Tibial nerve (tissue), 4 donors: Measurements from ENCODE around the gene TRAPPC3. TPM values are rescaled to one million over a fixed set of nuclear protein-coding genes. Genes with fewer than 3 reads are reported as not detected.
"Not testable (repeated sequence)": the region's sequence is repeated elsewhere in the genome, so short reads cannot be mapped to it uniquely, and the experiment has no call there.

Source experiments
- DNase-seq, 2 donors: peaks; one replicate each; pipeline ENCODE4 v3.0.0-alpha.2; 2019; ENCODE audit warnings: low spot score in 2 of 2
- H3K27ac ChIP-seq, 4 donors: fragments of 200-600 bp; sonication (generic) in 3 of 4; one replicate each; pipeline ENCODE4 v1.5.1; 2017 to 2019; ENCODE audit warnings: mild to moderate bottlenecking in 1 of 4
- H3K27me3 ChIP-seq, 2 donors: fragments of 200-600 bp; sonication (generic) in 1 of 2; one replicate each; pipeline versions ENCODE4 v1.5.1 to v1.6.0; 2017 to 2019
- H3K36me3 ChIP-seq, 3 donors: fragments of 200-600 bp; sonication (generic); one replicate each; pipeline ENCODE4 v1.5.1; 2018 to 2019
- H3K4me1 ChIP-seq, 4 donors: fragments of 200-600 bp; sonication (generic) in 3 of 4; one replicate each; pipeline ENCODE4 v1.5.1; 2017 to 2019
- H3K4me3 ChIP-seq, 4 donors: fragments of 200-600 bp; sonication (generic) in 3 of 4; one replicate each; pipeline ENCODE4 v1.5.1; 2017 to 2019; ENCODE audit warnings: mild to moderate bottlenecking in 1 of 4, moderate library complexity in 1 of 4
- H3K9me3 ChIP-seq, 4 donors: fragments of 200-600 bp; sonication (generic) in 3 of 4; one replicate each; pipeline ENCODE4 v1.5.1; 2017 to 2019
- EP300 ChIP-seq, 2 donors: sonication (generic); formaldehyde crosslinking; IDR thresholded peaks; one replicate each; pipeline ENCODE4 v1.6.1; 2017; ENCODE audit warnings: antibody characterized with exemption in 2 of 2, mild to moderate bottlenecking in 1 of 2
- POLR2A ChIP-seq, 2 donors: fragments of 450-650 bp; IDR thresholded peaks; one replicate each; pipeline ENCODE4 v1.6.1; 2017; ENCODE audit warnings: antibody characterized with exemption in 2 of 2, mild to moderate bottlenecking in 2 of 2, moderate library complexity in 2 of 2
- WGBS, 2 donors: methylation state at CpG; one replicate each; pipeline ENCODE4 v1.1.5; 2018; 5-methylcytosine and 5-hydroxymethylcytosine counted together
- total RNA-seq, 4 donors: library from RNA; depleted of rRNA; stranded (reverse); fragments of >200 nt; gene quantifications; one replicate each; pipeline ENCODE4 v1.1.0, GENCODE V29; 2016
- TF ChIP-seq, protein P1 (sequence below), 5 experiments: fragments of 200-600 bp in 3 of 5; fragments of 450-650 bp in 2 of 5; sonication (generic) in 3 of 5; IDR thresholded peaks; one replicate each; pipeline ENCODE4 v1.5.1; 2016 to 2019; ENCODE audit warnings: antibody characterized with exemption in 5 of 5, mild to moderate bottlenecking in 3 of 5, moderate library complexity in 2 of 5

The TRAPPC3 gene
- total RNA-seq, 4 donors from 2014 or later, result 48.0 to 90.4 (median 69.1) TPM

DNA sequence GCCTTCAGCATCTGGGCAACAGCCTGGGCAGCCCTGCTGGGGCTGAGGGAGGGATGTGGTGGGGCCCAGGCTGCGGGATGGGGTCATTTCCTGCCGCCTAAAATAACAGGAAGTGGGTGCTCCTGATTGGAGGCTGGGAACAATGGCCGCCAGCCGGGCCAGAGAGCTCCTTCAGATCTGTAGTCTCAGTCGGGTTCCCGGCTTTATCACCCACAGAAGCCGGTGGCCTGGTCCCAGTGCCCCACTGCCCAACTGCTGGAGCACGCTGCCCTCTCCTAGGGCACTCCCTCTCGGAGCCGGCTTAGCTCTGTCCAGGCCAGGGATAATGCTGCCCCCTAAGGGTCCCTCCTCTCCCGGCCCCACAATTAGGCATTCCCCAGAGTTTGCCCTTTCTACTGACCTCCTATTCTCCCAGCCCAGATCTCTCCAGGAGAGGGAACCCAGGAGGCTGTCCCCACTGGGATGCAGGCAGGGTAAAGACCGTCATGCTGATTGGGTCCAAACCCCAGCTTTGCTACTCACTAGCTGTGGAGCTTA lies 11.7 kb upstream of the TRAPPC3 start:
- Histone ChIP-seq H3K4me1 (peaks cover 0 to 71% (median 46%) of the 10 kb centered on the region in 4 donors), H3K27ac (peak overlapping the region; percentile 83 to 99 (median 91)), H3K36me3 (no peaks in the 10 kb centered on the region), H3K9me3 (no peaks in the 10 kb centered on the region), H3K27me3 (no peaks in the 10 kb centered on the region), H3K4me3 (peak overlapping the region; percentile 14 to 54 (median 34))
- WGBS, 2 donors, result 1% methylated on average over 5 to 11 of the region's 12 CpGs
- peak; percentile 40 to 50 for DNase-seq
- TF ChIP-seq, protein P1, sequence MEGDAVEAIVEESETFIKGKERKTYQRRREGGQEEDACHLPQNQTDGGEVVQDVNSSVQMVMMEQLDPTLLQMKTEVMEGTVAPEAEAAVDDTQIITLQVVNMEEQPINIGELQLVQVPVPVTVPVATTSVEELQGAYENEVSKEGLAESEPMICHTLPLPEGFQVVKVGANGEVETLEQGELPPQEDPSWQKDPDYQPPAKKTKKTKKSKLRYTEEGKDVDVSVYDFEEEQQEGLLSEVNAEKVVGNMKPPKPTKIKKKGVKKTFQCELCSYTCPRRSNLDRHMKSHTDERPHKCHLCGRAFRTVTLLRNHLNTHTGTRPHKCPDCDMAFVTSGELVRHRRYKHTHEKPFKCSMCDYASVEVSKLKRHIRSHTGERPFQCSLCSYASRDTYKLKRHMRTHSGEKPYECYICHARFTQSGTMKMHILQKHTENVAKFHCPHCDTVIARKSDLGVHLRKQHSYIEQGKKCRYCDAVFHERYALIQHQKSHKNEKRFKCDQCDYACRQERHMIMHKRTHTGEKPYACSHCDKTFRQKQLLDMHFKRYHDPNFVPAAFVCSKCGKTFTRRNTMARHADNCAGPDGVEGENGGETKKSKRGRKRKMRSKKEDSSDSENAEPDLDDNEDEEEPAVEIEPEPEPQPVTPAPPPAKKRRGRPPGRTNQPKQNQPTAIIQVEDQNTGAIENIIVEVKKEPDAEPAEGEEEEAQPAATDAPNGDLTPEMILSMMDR (IDR thresholded peaks at IDR 0.05), result peak in 4 of 5 experiments; percentile 15 to 47 (median 32)
- TF ChIP-seq POLR2A (IDR thresholded peaks at IDR 0.05), result no peak

GRCh38 chr1:36160388-36160948 lies 11.2 kb upstream of the TRAPPC3 start:
- Histone ChIP-seq H3K27me3 (no peaks in the 10 kb centered on the region), H3K9me3 (no peaks in the 10 kb centered on the region), H3K4me1 (peaks cover 0 to 71% (median 46%) of the 10 kb centered on the region in 4 donors), H3K27ac (peak overlapping the region; percentile 83 to 99 (median 91)), H3K4me3 (peak overlapping the region; percentile 14 to 54 (median 34)), H3K36me3 (no peaks in the 10 kb centered on the region)
- TF ChIP-seq POLR2A (IDR thresholded peaks at IDR 0.05) (no peak), EP300 (IDR thresholded peaks at IDR 0.05) (no peak)
- TF ChIP-seq, protein P1 (IDR thresholded peaks at IDR 0.05), result no peak
- no peak for DNase-seq
- WGBS, 2 donors, result 45 to 48% methylated on average over 4 of the region's 4 CpGs

DNA sequence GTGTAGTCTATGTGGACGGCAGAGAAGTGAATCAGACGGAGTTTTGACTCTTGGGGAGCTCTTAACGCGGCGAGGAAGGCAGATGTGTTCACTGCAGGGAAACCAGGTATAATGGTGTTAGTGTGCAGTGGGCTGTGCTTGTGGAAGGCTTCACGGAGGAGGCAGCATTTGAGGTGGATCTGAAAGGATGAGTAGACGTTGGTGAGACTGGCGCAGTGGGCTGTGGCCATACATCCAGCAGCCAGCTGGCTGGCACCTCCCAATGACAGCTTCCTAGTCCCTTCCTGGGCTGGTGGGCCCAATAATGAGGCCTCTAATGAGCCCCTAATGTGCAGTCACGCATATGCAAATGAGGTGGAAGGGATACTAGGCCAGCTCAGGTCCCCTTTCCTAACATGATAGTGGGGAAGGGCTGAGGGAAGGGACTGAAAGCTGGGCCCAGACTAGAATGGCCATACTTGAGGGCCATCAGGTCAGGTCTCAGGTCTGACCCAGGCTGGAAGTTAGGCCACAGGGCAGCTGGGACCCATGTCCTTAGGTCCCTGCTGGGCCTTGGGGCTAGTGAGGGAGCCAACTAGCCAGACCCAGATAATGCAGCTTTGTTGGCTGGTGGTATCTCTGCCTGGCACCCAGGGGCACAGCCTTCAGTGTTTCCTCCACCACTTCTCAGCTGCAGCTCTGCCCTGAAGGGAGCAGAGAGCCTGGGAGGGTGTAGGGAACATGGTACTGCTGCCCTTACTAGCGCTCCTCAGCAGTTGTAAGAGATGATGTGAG lies 10.5 kb upstream of the TRAPPC3 start:
- 80 to 81% methylated on average over 10 of the region's 10 CpGs for WGBS, 2 donors
- DNase-seq, result no peak
- H3K4me3 ChIP-seq, result no peak overlapping the region
- no peaks in the 10 kb centered on the region for H3K9me3 ChIP-seq
- TF ChIP-seq POLR2A (IDR thresholded peaks at IDR 0.05) (no peak), EP300 (IDR thresholded peaks at IDR 0.05) (no peak)
- TF ChIP-seq, protein P1 (IDR thresholded peaks at IDR 0.05), result no peak
- H3K4me1 ChIP-seq, result peaks cover 0 to 76% (median 52%) of the 10 kb centered on the region in 4 donors
- H3K27me3 ChIP-seq, result no peaks in the 10 kb centered on the region
- peak overlapping the region; percentile 83 to 99 (median 91) for H3K27ac ChIP-seq
- no peaks in the 10 kb centered on the region for H3K36me3 ChIP-seq

DNA sequence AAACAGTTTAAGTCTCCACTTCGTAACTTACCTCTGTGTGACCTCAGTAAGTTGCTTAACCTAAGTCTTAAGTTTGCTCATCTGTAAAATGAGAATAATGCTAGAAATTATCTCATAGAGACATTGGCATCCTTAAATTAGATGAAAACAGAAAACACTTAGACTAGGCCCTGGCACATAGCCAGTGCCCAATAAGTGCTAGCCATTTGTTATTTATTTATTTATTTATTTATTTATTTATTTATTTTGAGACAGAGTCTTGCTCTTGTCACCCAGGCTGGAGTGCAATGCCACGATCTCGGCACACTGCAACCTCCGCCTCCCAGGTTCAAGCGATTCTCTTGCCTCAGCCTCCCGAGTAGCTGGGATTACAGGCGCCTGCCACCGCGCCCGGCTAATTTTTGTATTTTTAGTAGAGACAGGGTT lies 9.6 kb upstream of the TRAPPC3 start:
- H3K36me3 ChIP-seq, H3K9me3 ChIP-seq, H3K27me3 ChIP-seq, DNase-seq: not testable (repeated sequence)
- Histone ChIP-seq H3K4me1 (peaks cover 0 to 83% (median 54%) of the 10 kb centered on the region in 4 donors), H3K4me3 (peak overlapping the region in 2 of 4 donors; percentile 4 to 66), H3K27ac (peak overlapping the region in 3 of 4 donors; percentile 97 to 100 (median 99))
- WGBS, 2 donors, result 83 to 90% methylated on average over 10 of the region's 10 CpGs

GRCh38 chr1:36157973-36158826 lies 8.9 kb upstream of the TRAPPC3 start:
- H3K27ac ChIP-seq, result peak overlapping the region; percentile 97 to 100 (median 99)
- TF ChIP-seq POLR2A (IDR thresholded peaks at IDR 0.05) (no peak), EP300 (IDR thresholded peaks at IDR 0.05) (no peak)
- TF ChIP-seq, protein P1 (IDR thresholded peaks at IDR 0.05), result no peak
- DNase-seq, result no peak
- no peaks in the 10 kb centered on the region for H3K9me3 ChIP-seq
- H3K4me1 ChIP-seq, result peaks cover 0 to 79% (median 54%) of the 10 kb centered on the region in 4 donors
- 35 to 40% methylated on average over 9 of the region's 9 CpGs for WGBS, 2 donors
- H3K4me3 ChIP-seq, result peak overlapping the region; percentile 66 to 99 (median 86)
- no peaks in the 10 kb centered on the region for H3K36me3 ChIP-seq
- H3K27me3 ChIP-seq, result no peaks in the 10 kb centered on the region
